ENCODE data around the gene ETFA.

The ETFA gene

GRCh38 chr15:76311100-76311953 lies at the start of gene ETFA:
ETFA (minus strand) TSS chr15:76311469; CDS start chr15:76311388, 81 bp downstream.
- peak; percentile 47 to 90 (median 82) for DNase-seq

GRCh38 chr15:76360416-76360815 lies 49.1 kb upstream of the ETFA start:
- DNase-seq, result no peak

DNA sequence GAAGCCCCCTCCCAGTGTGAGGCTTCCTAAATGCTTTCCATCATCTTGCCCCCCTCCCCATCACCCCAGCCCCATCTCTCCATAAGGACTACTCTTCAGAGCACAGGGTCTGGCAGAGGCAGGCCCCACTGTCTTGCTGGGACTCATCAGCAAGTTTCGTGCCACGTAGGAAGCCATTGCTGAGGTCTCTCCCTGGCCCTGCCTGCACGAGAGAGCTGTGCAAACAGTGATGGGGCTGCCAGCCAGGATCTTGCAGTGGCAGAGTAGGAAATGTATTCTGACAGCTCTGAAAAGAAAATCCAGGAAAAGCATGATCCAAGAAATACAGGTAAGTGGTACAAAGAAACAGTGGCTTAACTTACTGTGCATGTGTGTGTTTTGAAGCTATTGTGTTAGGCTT lies 47.9 kb upstream of the ETFA start:
- no peak for DNase-seq

DNA sequence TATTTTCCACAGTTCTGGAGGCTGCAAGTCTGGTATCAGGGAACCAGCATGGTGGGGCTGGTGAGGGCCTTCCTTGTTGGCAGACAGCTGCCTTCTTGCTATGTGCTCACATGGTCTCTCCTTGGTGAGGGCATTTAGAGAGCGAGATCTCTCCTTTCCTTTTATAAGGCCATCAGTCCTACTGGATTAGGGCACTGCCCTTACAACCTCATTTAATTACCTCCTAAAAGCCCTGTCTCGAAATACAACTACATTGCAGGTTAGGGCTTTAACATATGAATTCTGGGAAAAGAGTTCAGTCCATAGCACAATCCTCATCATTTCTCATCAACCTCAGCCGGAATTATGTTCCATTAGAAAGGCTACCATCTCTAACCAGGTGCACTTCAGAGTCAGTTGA lies 47.2 kb upstream of the ETFA start:
- no peak for DNase-seq

DNA sequence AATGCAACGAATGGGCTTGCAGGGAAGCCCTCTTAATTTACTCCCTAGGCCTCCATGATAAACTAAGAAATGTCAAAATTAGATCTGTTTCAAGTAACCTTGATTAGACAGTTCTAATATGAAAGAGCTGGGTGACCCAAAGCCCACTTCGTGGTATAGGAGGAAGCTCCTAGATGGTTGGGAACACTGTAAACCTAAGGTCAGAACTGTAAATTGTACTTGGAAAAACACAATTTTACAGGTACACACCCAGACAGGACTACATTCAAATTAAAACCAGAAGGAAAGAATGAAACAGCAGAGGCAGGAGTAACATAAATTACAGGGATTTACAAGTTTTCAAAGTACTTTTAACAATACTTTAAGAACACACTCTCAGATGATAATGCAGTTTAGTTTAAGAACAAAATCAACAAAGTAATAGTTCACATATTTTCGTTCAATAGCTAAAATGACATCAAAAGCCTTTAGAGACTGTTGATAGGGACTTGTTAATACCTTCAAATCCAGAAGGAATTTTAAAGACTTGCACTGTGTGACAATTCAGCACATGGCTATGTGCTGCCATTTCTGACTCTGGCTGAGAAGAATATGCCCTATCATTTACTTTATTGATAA lies 43.7 kb upstream of the ETFA start:
- DNase-seq, result no peak

GRCh38 chr15:76353903-76354302 lies 42.6 kb upstream of the ETFA start:
- DNase-seq, result no peak

DNA sequence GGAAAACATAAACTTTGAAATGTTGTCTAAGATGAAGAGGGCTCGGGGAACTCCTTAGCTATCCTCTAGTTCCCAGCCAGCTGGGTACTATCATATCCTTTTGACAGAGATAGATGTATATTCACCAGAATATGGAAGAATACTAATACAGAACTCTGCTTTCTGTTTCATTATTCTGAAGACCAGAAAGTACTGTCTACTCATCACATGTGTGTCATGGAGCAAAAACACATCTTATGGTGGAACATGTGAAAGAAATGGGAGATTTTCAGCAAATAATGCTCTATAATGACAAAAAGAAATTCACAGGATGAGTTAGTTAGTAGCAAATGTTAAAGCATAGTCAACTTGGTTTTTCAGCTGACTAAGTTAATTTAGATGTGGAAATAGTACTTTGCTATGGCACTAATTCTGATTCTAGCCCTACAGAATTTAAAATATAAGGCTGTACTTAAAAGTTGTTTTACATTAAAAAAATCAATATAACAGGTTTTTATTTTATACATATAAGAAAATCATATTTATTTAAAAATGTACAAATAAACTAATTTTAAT lies 41.8 kb upstream of the ETFA start:
- DNase-seq, result no peak

DNA sequence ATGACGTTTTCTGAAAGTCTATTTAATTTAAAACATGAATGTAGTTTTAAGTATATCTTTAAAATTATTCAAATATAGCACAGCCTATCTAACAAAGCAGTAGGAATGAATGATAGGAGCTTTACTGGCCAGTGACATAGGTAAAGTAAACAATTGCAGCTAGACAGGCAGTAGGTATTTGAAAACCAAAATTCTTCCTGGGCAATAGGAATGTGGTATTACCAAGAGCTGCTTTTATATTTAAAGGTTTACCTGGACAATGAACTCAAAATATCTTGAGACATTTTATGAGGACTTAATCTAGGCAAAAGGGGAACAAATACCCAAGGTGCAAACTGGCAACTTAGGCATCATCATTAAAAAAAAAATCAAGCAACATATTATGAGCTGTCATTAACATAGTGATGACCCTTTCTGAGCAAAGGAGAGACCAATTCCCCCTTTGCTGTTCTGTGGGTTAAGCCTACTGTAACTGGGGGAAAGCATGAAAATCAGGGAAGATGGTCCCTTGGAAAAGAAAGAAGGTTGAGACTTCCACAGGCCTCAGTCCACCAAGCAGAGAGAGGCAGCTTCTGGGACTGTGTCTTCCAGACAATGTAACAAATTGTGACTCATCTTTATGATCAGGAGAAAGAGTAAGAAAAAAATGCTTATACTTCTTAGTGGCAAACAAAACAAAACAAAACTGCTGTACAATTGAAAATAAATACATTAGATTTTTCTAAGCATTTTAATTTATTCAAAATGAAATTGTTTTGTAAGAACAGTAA lies 38.2 kb upstream of the ETFA start:
- no peak for DNase-seq

DNA sequence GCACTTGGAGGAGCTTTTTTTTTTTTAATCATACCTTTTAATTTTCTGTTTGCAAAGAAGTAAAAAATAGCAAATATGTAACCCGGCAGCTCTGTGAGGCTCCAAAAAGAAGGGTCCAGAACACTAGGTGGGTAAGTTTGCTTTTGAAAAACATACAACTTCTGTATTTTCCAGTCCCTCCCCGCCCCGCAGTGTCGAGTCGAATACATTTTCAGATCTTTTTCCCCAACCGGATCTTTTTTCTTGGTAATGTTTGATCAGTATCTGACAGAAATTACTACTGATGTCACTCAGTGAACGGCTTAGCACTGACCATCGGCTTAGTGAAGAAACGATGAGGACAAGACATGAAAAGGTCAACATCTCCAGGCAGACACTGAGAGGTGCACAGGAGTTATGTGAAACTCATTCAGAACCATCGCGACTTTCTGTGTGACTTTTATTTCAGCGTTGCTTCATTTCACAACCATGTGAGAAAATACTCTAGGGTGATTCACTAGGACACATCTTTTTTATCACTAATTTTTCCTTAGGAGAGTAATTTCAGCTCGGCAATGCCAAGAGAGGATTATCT lies 36.3 kb upstream of the ETFA start:
- no peak for DNase-seq

GRCh38 chr15:76346669-76347481 lies 35.6 kb upstream of the ETFA start:
- DNase-seq, result no peak

DNA sequence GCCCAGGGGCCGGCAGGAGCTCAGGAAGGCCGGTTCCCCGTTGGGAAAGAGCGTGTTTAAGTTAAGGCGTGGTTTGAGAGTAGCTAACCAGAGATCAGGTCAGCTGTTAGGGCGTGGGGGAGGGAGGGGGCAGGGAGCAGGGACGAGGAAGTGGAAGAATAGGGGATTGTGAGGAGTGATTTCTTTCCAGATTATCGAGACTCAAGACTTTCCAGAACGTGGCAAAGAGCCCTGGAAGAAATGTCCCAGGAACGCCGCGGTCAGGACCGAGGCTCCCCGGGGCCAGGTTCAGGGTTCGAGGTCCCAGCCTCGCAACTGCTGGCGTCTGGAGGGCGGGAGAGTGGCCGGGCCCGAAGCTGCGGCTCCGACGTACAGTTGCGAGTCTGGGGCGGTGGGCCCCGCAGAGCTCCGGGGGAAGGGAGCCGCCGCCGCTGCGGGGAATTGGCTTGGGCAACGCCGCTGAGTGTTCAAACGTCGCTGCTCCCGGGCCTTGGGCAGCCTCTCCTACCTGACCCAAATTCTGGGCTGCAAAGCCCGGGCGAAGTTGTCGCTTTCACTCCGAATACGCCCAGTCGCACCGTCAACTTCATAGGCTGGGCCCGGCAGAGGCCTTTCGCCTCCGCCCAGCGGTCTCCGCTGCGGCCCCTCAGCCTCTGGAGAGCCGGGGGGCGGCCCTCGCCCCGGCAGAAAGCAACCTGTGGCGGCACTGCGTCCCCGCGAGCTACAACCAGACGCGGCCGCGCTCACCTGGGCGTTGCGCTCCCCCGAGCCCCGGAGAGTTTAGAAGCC lies 34.8 kb upstream of the ETFA start:
- no peak for DNase-seq

- DNase-seq, result no peak
These were observed 34.3 kb upstream of the ETFA start for GRCh38 chr15:76345583-76345879.

DNA sequence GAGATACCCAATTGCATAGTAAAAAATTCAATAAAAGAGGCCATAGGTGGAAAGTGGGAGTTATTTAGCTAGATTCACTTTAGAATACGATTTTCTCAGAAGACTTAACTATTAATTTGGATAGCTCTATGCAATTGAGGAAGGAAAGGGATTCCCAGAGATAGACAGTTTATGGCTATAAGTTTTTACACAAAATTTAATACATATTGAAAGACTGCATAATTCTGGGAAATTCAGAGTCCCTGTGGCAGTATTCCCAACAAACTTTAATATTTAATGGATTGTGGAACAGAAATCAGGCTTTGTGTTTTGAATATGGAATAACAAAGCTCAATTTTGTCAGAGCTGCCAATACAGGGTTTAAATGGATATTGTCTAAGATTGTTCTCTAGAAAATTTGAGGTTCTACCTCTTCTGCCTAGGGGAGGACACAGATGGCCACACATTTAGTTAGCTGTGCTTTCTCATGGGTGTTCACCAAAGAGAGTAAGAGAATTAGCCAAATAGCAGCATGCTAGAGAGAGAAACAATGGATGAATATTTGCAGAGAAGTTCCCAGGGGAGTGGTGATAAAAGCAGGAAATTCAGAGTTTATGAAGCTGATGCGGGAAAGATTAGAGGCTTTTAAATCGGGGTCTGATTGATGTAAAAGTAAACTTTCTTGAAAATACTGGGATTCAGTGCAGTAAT lies 33.8 kb upstream of the ETFA start:
- no peak for DNase-seq

- no peak for DNase-seq
These were observed 32.2 kb upstream of the ETFA start for GRCh38 chr15:76343313-76343996.

DNA sequence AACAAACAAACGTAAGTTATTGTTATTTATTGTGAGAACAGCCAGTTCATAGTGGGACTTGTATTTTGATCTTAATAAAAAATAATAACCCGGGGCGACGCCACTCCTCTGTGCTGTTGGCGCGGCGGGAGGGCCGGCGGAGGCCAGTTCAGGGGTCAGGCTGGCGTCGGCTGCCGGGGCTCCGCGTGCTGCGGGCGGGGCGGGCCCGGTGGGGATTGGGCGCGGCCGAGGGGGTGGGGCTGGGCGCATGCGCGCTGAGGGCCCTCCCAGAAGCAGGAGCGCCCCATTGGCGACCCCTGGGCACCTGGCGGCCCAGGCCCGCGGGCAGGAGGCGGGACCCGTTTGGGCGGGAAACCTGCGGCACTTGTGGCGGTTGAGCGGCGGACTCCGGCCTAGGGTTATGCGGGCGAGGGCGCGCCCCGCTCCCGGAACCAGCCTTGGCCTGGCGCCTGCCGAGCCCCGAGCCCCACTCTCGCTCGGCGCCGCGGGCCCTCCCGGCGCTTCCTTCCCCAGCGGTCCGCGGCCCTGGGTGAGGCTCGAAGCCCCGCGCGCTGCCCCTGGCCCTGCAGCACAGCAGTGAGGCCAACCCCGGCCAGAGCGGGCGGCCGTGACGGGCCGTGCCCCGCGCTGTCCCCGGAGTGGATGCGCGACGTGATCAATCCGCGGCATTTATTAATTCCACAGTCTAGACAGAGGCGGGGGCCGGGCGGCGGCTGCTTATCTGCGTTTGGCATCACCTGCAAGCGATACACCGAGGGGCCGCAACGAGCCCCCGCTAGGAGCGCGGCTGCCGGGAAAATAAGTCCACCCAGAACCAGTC lies 31.3 kb upstream of the ETFA start:
- no peak for DNase-seq

- DNase-seq, result no peak
These were observed 30.8 kb upstream of the ETFA start for GRCh38 chr15:76342058-76342381.

- DNase-seq, result no peak
These were observed 30.2 kb upstream of the ETFA start for GRCh38 chr15:76341366-76342057.

- DNase-seq, result no peak
These were observed 29.6 kb upstream of the ETFA start for GRCh38 chr15:76340803-76341365.

Measured in C1 segment of cervical spinal cord (tissue), 14 donors.